Measurements from ENCODE around the gene PTGDR2. TPM values are rescaled to one million over a fixed set of nuclear protein-coding genes. Genes with fewer than 3 reads are reported as not detected.

The PTGDR2 gene
- total and polyA plus RNA-seq, 4 donors: 0.13 to 0.23 (median 0.17) TPM

GRCh38 chr11:60897496-60897895, 41.7 kb upstream of the PTGDR2 start:
- Histone ChIP-seq H3K27ac (ENCODE audit: low read depth in 1 of 2, low read length in 1 of 2) (no peak overlapping the region), H3K9me3 (ENCODE audit: control insufficient read depth in 4 of 4, insufficient read depth in 3 of 4, low read length in 3 of 4) (no peaks in the 10 kb centered on the region), H3K36me3 (ENCODE audit: control insufficient read depth in 4 of 4, insufficient read depth in 4 of 4, low read length in 4 of 4) (peaks cover 52 to 68% (median 58%) of the 10 kb centered on the region in 4 donors), H3K27me3 (ENCODE audit: control insufficient read depth in 3 of 3, insufficient read depth in 3 of 3, low read length in 2 of 3) (no peaks in the 10 kb centered on the region), H3K9ac (ENCODE audit: insufficient read depth in 1 of 2, low read length in 2 of 2) (no peak overlapping the region), H3K4me1 (ENCODE audit: control insufficient read depth in 5 of 5, insufficient read depth in 5 of 5, low read length in 5 of 5) (no peaks in the 10 kb centered on the region), H3K4me3 (no peak overlapping the region)
- ATAC-seq (ENCODE audit: insufficient read depth, low FRiP score) (no peak), DNase-seq (no peak)
- 95 to 96% methylated on average over 4 of the region's 4 CpGs for whole genome bisulfite sequencing, 2 donors
- TF ChIP-seq, protein P1, sequence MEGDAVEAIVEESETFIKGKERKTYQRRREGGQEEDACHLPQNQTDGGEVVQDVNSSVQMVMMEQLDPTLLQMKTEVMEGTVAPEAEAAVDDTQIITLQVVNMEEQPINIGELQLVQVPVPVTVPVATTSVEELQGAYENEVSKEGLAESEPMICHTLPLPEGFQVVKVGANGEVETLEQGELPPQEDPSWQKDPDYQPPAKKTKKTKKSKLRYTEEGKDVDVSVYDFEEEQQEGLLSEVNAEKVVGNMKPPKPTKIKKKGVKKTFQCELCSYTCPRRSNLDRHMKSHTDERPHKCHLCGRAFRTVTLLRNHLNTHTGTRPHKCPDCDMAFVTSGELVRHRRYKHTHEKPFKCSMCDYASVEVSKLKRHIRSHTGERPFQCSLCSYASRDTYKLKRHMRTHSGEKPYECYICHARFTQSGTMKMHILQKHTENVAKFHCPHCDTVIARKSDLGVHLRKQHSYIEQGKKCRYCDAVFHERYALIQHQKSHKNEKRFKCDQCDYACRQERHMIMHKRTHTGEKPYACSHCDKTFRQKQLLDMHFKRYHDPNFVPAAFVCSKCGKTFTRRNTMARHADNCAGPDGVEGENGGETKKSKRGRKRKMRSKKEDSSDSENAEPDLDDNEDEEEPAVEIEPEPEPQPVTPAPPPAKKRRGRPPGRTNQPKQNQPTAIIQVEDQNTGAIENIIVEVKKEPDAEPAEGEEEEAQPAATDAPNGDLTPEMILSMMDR (IDR thresholded peaks at IDR 0.05; ENCODE audit: control extremely low read depth, extremely low read depth): no peak

- Histone ChIP-seq H3K9ac (ENCODE audit: insufficient read depth in 1 of 2, low read length in 2 of 2) (no peak overlapping the region), H3K4me1 (ENCODE audit: control insufficient read depth in 5 of 5, insufficient read depth in 5 of 5, low read length in 5 of 5) (no peaks in the 10 kb centered on the region), H3K4me3 (no peak overlapping the region), H3K27me3 (ENCODE audit: control insufficient read depth in 3 of 3, insufficient read depth in 3 of 3, low read length in 2 of 3) (no peaks in the 10 kb centered on the region), H3K36me3 (ENCODE audit: control insufficient read depth in 4 of 4, insufficient read depth in 4 of 4, low read length in 4 of 4) (peaks cover 42 to 54% (median 45%) of the 10 kb centered on the region in 4 donors), H3K27ac (ENCODE audit: low read depth in 1 of 2, low read length in 1 of 2) (no peak overlapping the region), H3K9me3 (ENCODE audit: control insufficient read depth in 4 of 4, insufficient read depth in 3 of 4, low read length in 3 of 4) (no peaks in the 10 kb centered on the region)
- WGBS, 2 donors: 83 to 88% methylated on average over 5 of the region's 5 CpGs
- TF ChIP-seq, protein P1 (IDR thresholded peaks at IDR 0.05; ENCODE audit: control extremely low read depth, extremely low read depth): no peak
- DNase-seq (no peak), ATAC-seq (ENCODE audit: insufficient read depth, low FRiP score) (no peak)
These were observed 39.9 kb upstream of the PTGDR2 start for GRCh38 chr11:60895687-60896086.

DNA sequence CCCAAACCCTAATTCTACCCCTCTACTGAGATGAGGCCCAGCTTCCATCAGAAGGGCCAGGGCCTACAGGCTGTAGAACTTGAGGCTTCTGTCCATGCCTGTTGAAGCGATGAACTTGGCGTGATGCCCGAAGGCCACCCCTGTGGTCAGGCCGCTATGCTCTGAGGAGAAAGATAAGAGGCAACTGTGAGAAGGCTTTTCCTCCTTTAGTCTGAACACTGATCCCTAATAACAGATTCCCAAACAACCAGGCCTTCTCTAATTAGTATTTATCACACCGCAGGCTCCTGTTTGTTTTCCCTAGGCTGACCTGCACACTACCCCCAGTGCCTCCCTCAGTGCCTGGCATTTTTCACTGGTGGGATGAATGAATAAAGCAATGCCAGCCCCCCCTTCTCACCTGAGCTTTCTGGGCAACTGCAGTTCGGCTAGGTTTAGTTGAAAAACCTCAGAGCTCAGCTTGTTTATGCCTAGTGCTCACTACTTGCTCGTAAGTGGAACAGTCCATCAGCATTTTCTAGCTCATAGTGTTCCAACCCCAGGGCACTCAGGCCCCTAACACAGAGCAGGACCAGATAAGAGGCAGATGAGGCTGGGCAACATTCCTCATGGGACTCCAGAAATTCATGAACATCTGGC, 35.5 kb upstream of the PTGDR2 start:
- H3K27me3 ChIP-seq (ENCODE audit: control insufficient read depth in 3 of 3, insufficient read depth in 3 of 3, low read length in 2 of 3): no peaks in the 10 kb centered on the region
- no peak overlapping the region for H3K27ac ChIP-seq (ENCODE audit: low read depth in 1 of 2, low read length in 1 of 2)
- ATAC-seq (ENCODE audit: insufficient read depth, low FRiP score) (no peak), DNase-seq (peak; percentile 26 to 57 (median 36))
- H3K36me3 ChIP-seq (ENCODE audit: control insufficient read depth in 4 of 4, insufficient read depth in 4 of 4, low read length in 4 of 4): peaks cover 13 to 26% (median 20%) of the 10 kb centered on the region in 4 donors
- no peak overlapping the region for H3K9ac ChIP-seq (ENCODE audit: insufficient read depth in 1 of 2, low read length in 2 of 2)
- H3K9me3 ChIP-seq (ENCODE audit: control insufficient read depth in 4 of 4, insufficient read depth in 3 of 4, low read length in 3 of 4): no peaks in the 10 kb centered on the region
- peaks cover 0 to 7% (median 0%) of the 10 kb centered on the region in 5 donors for H3K4me1 ChIP-seq (ENCODE audit: control insufficient read depth in 5 of 5, insufficient read depth in 5 of 5, low read length in 5 of 5)
- 67 to 77% methylated on average over 7 of the region's 7 CpGs for WGBS, 2 donors
- no peak overlapping the region for H3K4me3 ChIP-seq
- TF ChIP-seq, protein P1 (IDR thresholded peaks at IDR 0.05; ENCODE audit: control extremely low read depth, extremely low read depth): no peak

DNA sequence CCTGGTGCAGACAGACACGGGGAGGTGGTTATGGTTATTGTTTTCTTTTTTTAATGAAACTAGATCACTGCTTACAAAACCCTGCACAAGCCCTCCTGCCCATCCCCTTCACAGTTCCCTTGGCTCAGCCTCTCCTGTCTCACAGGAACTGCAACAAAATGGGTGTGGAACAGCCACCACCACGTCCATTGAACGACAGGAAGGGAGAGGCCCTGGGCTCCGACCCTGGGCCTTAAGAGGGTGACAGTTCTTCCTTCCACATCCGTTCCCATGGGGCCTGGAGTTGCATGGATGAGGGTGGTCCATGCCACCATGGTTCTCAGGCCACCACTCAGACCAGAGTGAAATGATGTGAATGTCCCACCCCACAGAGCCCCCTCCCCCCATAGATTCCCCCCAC, 34.9 kb upstream of the PTGDR2 start:
- no peak overlapping the region for H3K9ac ChIP-seq (ENCODE audit: insufficient read depth in 1 of 2, low read length in 2 of 2)
- no peaks in the 10 kb centered on the region for H3K27me3 ChIP-seq (ENCODE audit: control insufficient read depth in 3 of 3, insufficient read depth in 3 of 3, low read length in 2 of 3)
- no peak for DNase-seq
- no peaks in the 10 kb centered on the region for H3K9me3 ChIP-seq (ENCODE audit: control insufficient read depth in 4 of 4, insufficient read depth in 3 of 4, low read length in 3 of 4)
- TF ChIP-seq, protein P1 (IDR thresholded peaks at IDR 0.05; ENCODE audit: control extremely low read depth, extremely low read depth): no peak
- H3K4me1 ChIP-seq (ENCODE audit: control insufficient read depth in 5 of 5, insufficient read depth in 5 of 5, low read length in 5 of 5): peaks cover 0 to 7% (median 0%) of the 10 kb centered on the region in 5 donors
- ATAC-seq (ENCODE audit: insufficient read depth, low FRiP score): no peak
- WGBS, 2 donors: 39 to 46% methylated on average over 5 of the region's 5 CpGs
- H3K36me3 ChIP-seq (ENCODE audit: control insufficient read depth in 4 of 4, insufficient read depth in 4 of 4, low read length in 4 of 4): peaks cover 10 to 24% (median 16%) of the 10 kb centered on the region in 4 donors
- H3K4me3 ChIP-seq: no peak overlapping the region
- no peak overlapping the region for H3K27ac ChIP-seq (ENCODE audit: low read depth in 1 of 2, low read length in 1 of 2)
